WTC11 (cell line): ENCODE measurements around the gene LARP1. TPM values are rescaled to one million over a fixed set of nuclear protein-coding genes. Genes with fewer than 3 reads are reported as not detected.

ENCODE experiments used
- ATAC-seq: fragments of 200-7000 bp; cut with Tn5 transposase; 2 replicates; pipeline ENCODE4 v1.10.0; 2021; ENCODE audit warnings: mild to moderate bottlenecking, moderate library complexity
- CTCF ChIA-PET: fragments of 300-600 bp; sonication (Branson Sonifier 250); formaldehyde crosslinking; loops from one replicate; lab custom pipeline; 2021; ENCODE audit warnings: antibody characterized with exemption; lab: Charles Lee
- POLR2A ChIA-PET: fragments of 350-600 bp; sonication (Branson Sonifier 250); formaldehyde crosslinking; loops from one replicate; lab custom pipeline; 2021; ENCODE audit warnings: antibody characterized with exemption; lab: Charles Lee
- DNase-seq: peaks from one replicate; pipeline ENCODE4 v3.0.0; 2021; ENCODE audit warnings: low spot score
- H3K27ac Mint-ChIP-seq: 2 replicates; pipeline ENCODE4 v1.8.0; 2021; ENCODE audit warnings: mixed read lengths
- H3K27me3 Mint-ChIP-seq: 2 replicates; pipeline ENCODE4 v1.8.0; 2021; ENCODE audit warnings: low read depth, mild to moderate bottlenecking, moderate library complexity, mixed read lengths
- H3K36me3 Mint-ChIP-seq: 2 replicates; pipeline ENCODE4 v1.8.0; 2021; ENCODE audit warnings: mixed read lengths
- H3K4me1 Mint-ChIP-seq: 2 replicates; pipeline ENCODE4 v1.8.0; 2022; ENCODE audit warnings: mixed read lengths
- H3K4me3 Mint-ChIP-seq: 2 replicates; pipeline ENCODE4 v1.8.0; 2021; ENCODE audit warnings: mild to moderate bottlenecking, moderate library complexity, mixed read lengths
- H3K9me3 Mint-ChIP-seq: 2 replicates; pipeline ENCODE4 v1.8.0; 2021; ENCODE audit warnings: mixed read lengths
- AR ChIP-seq: fragments of 250-450 bp; sonication (Bioruptor Pico); IDR thresholded peaks from 2 replicates; pipeline ENCODE4 v1.9.0; 2021; ENCODE audit warnings: mild to moderate bottlenecking
- ARID4B ChIP-seq: sonication (generic); formaldehyde crosslinking; IDR thresholded peaks from 2 replicates; pipeline ENCODE4 v1.8.0; 2023; ENCODE audit warnings: missing genetic modification reagents, mild to moderate bottlenecking, borderline replicate concordance
- CREM ChIP-seq: sonication (generic); formaldehyde crosslinking; IDR thresholded peaks from 2 replicates; pipeline ENCODE4 v1.8.1; 2022; ENCODE audit warnings: mild to moderate bottlenecking, missing genetic modification reagents, moderate library complexity
- CTCF ChIP-seq: fragments of 200-600 bp; IDR thresholded peaks from 2 replicates; pipeline ENCODE4 v1.8.0; 2022; ENCODE audit warnings: antibody characterized with exemption
- E2F1 ChIP-seq: sonication (generic); formaldehyde crosslinking; IDR thresholded peaks from 2 replicates; pipeline ENCODE4 v1.8.0; 2022; ENCODE audit warnings: mild to moderate bottlenecking, missing genetic modification reagents
- E2F5 ChIP-seq: sonication (generic); formaldehyde crosslinking; IDR thresholded peaks from 2 replicates; pipeline ENCODE4 v1.8.1; 2022; ENCODE audit warnings: mild to moderate bottlenecking, moderate library complexity, missing genetic modification reagents
- ESRRA ChIP-seq: sonication (generic); formaldehyde crosslinking; IDR thresholded peaks from 2 replicates; pipeline ENCODE4 v1.8.1; 2022; ENCODE audit warnings: mild to moderate bottlenecking, missing genetic modification reagents, borderline replicate concordance
- ETV6 ChIP-seq: sonication (generic); formaldehyde crosslinking; IDR thresholded peaks from 2 replicates; pipeline ENCODE4 v1.8.1; 2022; ENCODE audit warnings: mild to moderate bottlenecking, missing genetic modification reagents
- GABPB1 ChIP-seq: sonication (generic); formaldehyde crosslinking; IDR thresholded peaks from 2 replicates; pipeline ENCODE4 v1.8.1; 2023; ENCODE audit warnings: mild to moderate bottlenecking, missing genetic modification reagents
- KAT7 ChIP-seq: sonication (generic); formaldehyde crosslinking; IDR thresholded peaks from 2 replicates; pipeline ENCODE4 v1.8.1; 2023; ENCODE audit warnings: missing genetic modification reagents, mild to moderate bottlenecking, borderline replicate concordance
- MLX ChIP-seq: sonication (generic); formaldehyde crosslinking; IDR thresholded peaks from 2 replicates; pipeline ENCODE4 v1.8.1; 2023; ENCODE audit warnings: mild to moderate bottlenecking, missing genetic modification reagents, moderate library complexity
- NFYB ChIP-seq: sonication (generic); formaldehyde crosslinking; conservative IDR thresholded peaks from 2 replicates; pipeline ENCODE4 v1.8.0; 2022; ENCODE audit warnings: low read depth, missing genetic modification reagents
- NR1H2 ChIP-seq: sonication (generic); formaldehyde crosslinking; IDR thresholded peaks from 2 replicates; pipeline ENCODE4 v1.9.0; 2021; ENCODE audit warnings: mild to moderate bottlenecking, moderate library complexity, missing genetic modification reagents
- SOX15 ChIP-seq: fragments of 250-450 bp; sonication (Bioruptor Pico); IDR thresholded peaks from 2 replicates; pipeline ENCODE4 v1.9.0; 2021; ENCODE audit warnings: mild to moderate bottlenecking
- ZBTB21 ChIP-seq: sonication (generic); formaldehyde crosslinking; IDR thresholded peaks from 2 replicates; pipeline ENCODE4 v1.8.1; 2023; ENCODE audit warnings: mild to moderate bottlenecking, missing genetic modification reagents, borderline replicate concordance
- ZNF219 ChIP-seq: sonication (generic); formaldehyde crosslinking; IDR thresholded peaks from 2 replicates; pipeline ENCODE4 v1.8.0; 2023; ENCODE audit warnings: missing genetic modification reagents, mild to moderate bottlenecking, borderline replicate concordance
- ZNF396 ChIP-seq: fragments of 250-450 bp; sonication (Bioruptor Pico); IDR thresholded peaks from 2 replicates; pipeline ENCODE4 v1.8.0; 2021; ENCODE audit warnings: mild to moderate bottlenecking, moderate library complexity, borderline replicate concordance
- ZNF532 ChIP-seq: fragments of 250-450 bp; sonication (Bioruptor Pico); IDR thresholded peaks from 2 replicates; pipeline ENCODE4 v1.9.0; 2021; ENCODE audit warnings: mild to moderate bottlenecking, borderline replicate concordance
- total RNA-seq: library from RNA; stranded (reverse); gene quantifications from 3 replicates; pipeline ENCODE4 v1.2.3, GENCODE V29; 2021

Gene LARP1
- total RNA-seq, 1 experiment from 2014 or later: 406 TPM

GRCh38 chr5:154844809-154845208 lies 89.6 kb downstream of the LARP1 start:
- Mint-ChIP-seq H3K4me3 (no peak overlapping the region), H3K36me3 (no peaks in the 10 kb centered on the region), H3K27me3 (no peaks in the 10 kb centered on the region), H3K27ac (no peak overlapping the region), H3K4me1 (peaks cover 6% of the 10 kb centered on the region), H3K9me3 (no peaks in the 10 kb centered on the region)
- POLR2A ChIA-PET: no interaction called here
- CTCF ChIA-PET: no interaction called here
- no peak for TF ChIP-seq E2F5 (CRISPR knock-in tag)
- TF ChIP-seq GABPB1 (CRISPR knock-in tag): 0 out of 2 replicates have a peak, but pooled peaks have one; percentile 22
- DNase-seq (no peak), ATAC-seq (no peak)

GRCh38 chr5:154849264-154849785 lies 94.1 kb downstream of the LARP1 start:
- Mint-ChIP-seq H3K9me3 (no peaks in the 10 kb centered on the region), H3K27ac (peak overlapping the region; percentile 97)
- no peak for TF ChIP-seq KAT7 (CRISPR knock-in tag)
- no peak for TF ChIP-seq ZNF396 (CRISPR knock-in tag)
- TF ChIP-seq ZNF219: no peak
- no peak for TF ChIP-seq SOX15 (CRISPR knock-in tag)
- no peak for TF ChIP-seq CTCF
- no peak for TF ChIP-seq ZBTB21
- no peak for TF ChIP-seq ESRRA
- no peak for TF ChIP-seq ZNF532 (CRISPR knock-in tag)
- TF ChIP-seq CREM (CRISPR knock-in tag): no peak
- no peak for TF ChIP-seq ETV6 (CRISPR knock-in tag)
- no peak for TF ChIP-seq NFYB (CRISPR knock-in tag)
- TF ChIP-seq ARID4B (CRISPR knock-in tag): no peak
- TF ChIP-seq AR: no peak
- TF ChIP-seq MLX: no peak
- TF ChIP-seq E2F1: no peak
- no peak for TF ChIP-seq NR1H2

More at GRCh38 chr5:154849264-154849785, 94.1 kb downstream of the LARP1 start:
- ATAC-seq (no peak), DNase-seq (no peak)
- no peaks in the 10 kb centered on the region for H3K27me3 Mint-ChIP-seq
- peaks cover 23% of the 10 kb centered on the region for H3K4me1 Mint-ChIP-seq
- peak overlapping the region; percentile 83 for H3K4me3 Mint-ChIP-seq
- no peaks in the 10 kb centered on the region for H3K36me3 Mint-ChIP-seq
- CTCF ChIA-PET: no interaction called here
- POLR2A ChIA-PET: no interaction called here
